Esophagus muscularis mucosa (tissue), 4 donors: Measurements from ENCODE around the gene ADAMTS17. TPM values are rescaled to one million over a fixed set of nuclear protein-coding genes. Genes with fewer than 3 reads are reported as not detected.

Source experiments
- DNase-seq: peaks from one replicate; pipeline ENCODE4 v3.0.0-alpha.2; 2017; ENCODE audit errors: extremely low spot score
- H3K27ac ChIP-seq, 4 donors: fragments of 200-600 bp; sonication (generic); replicated peaks in 1 of 4; 1 replicate in 3 of 4; 2 replicates in 1 of 4; pipeline ENCODE4 v1.5.1; 2016 to 2019; ENCODE audit warnings: mild to moderate bottlenecking in 1 of 4
- H3K27me3 ChIP-seq, 4 donors: fragments of 200-600 bp; sonication (generic); one replicate each; pipeline versions ENCODE4 v1.5.1 to v1.6.0; 2016 to 2019
- H3K36me3 ChIP-seq, 4 donors: fragments of 200-600 bp; sonication (generic); one replicate each; pipeline ENCODE4 v1.5.1; 2016 to 2019
- H3K4me1 ChIP-seq, 4 donors: fragments of 200-600 bp; sonication (generic); one replicate each; pipeline ENCODE4 v1.5.1; 2016 to 2019
- H3K4me3 ChIP-seq, 4 donors: fragments of 200-600 bp; sonication (generic); 1 replicate in 2 of 4; 2 replicates in 2 of 4; pipeline ENCODE4 v1.5.1; 2016 to 2019; ENCODE audit warnings: mild to moderate bottlenecking in 4 of 4, moderate library complexity in 1 of 4
- H3K9me3 ChIP-seq, 4 donors: fragments of 200-600 bp; sonication (generic); 1 replicate in 3 of 4; 2 replicates in 1 of 4; pipeline ENCODE4 v1.5.1; 2016 to 2019
- EP300 ChIP-seq: sonication (generic); formaldehyde crosslinking; IDR thresholded peaks from one replicate; pipeline ENCODE4 v1.6.1; 2017; ENCODE audit warnings: antibody characterized with exemption
- POLR2A ChIP-seq: fragments of 450-650 bp; IDR thresholded peaks from one replicate; pipeline ENCODE4 v1.6.1; 2017; ENCODE audit warnings: antibody characterized with exemption, moderate library complexity, mild to moderate bottlenecking, low read depth
- POLR2AphosphoS5 ChIP-seq, 2 donors: sonication (generic); formaldehyde crosslinking; IDR thresholded peaks; one replicate each; pipeline ENCODE4 v1.6.1; 2017; ENCODE audit warnings: antibody characterized with exemption in 2 of 2
- WGBS: methylation state at CpG from one replicate; pipeline ENCODE4 v1.1.5; 2018; 5-methylcytosine and 5-hydroxymethylcytosine counted together
- intact Hi-C: fragments of 100-400 bp; cut with DNase I; formaldehyde crosslinking; loops from one replicate; pipeline ENCODE4 v1.15.1; 2023
- total RNA-seq, 4 donors: library from RNA; depleted of rRNA; stranded (reverse); fragments of >200 nt; gene quantifications; one replicate each; pipeline versions ENCODE4 v1.1.0 to v1.2.1, GENCODE V29; 2016
- TF ChIP-seq, protein P1 (sequence below), 3 experiments: fragments of 200-600 bp in 2 of 3; fragments of 450-650 bp in 1 of 3; sonication (generic) in 2 of 3; IDR thresholded peaks; one replicate each; pipeline ENCODE4 v1.5.1; 2017 to 2019; ENCODE audit warnings: antibody characterized with exemption in 3 of 3, mild to moderate bottlenecking in 2 of 3, moderate library complexity in 1 of 3

The ADAMTS17 gene
- total RNA-seq, 4 donors from 2014 or later, result 5.3 to 12.0 (median 6.6) TPM

GRCh38 chr15:99974246-99974645 is 367.5 kb downstream of the ADAMTS17 start:
- no peaks in the 10 kb centered on the region for H3K27me3 ChIP-seq
- TF ChIP-seq, protein P1, sequence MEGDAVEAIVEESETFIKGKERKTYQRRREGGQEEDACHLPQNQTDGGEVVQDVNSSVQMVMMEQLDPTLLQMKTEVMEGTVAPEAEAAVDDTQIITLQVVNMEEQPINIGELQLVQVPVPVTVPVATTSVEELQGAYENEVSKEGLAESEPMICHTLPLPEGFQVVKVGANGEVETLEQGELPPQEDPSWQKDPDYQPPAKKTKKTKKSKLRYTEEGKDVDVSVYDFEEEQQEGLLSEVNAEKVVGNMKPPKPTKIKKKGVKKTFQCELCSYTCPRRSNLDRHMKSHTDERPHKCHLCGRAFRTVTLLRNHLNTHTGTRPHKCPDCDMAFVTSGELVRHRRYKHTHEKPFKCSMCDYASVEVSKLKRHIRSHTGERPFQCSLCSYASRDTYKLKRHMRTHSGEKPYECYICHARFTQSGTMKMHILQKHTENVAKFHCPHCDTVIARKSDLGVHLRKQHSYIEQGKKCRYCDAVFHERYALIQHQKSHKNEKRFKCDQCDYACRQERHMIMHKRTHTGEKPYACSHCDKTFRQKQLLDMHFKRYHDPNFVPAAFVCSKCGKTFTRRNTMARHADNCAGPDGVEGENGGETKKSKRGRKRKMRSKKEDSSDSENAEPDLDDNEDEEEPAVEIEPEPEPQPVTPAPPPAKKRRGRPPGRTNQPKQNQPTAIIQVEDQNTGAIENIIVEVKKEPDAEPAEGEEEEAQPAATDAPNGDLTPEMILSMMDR (IDR thresholded peaks at IDR 0.05), result no peak
- TF ChIP-seq EP300 (no peak), POLR2AphosphoS5 (IDR thresholded peaks at IDR 0.05) (no peak), POLR2A (no peak)
- intact Hi-C loops, result no loop called here
- H3K4me1 ChIP-seq, result no peaks in the 10 kb centered on the region
- peaks cover 0 to 16% (median 0%) of the 10 kb centered on the region in 4 donors for H3K36me3 ChIP-seq
- H3K27ac ChIP-seq, result no peak overlapping the region
- 96% methylated on average over 13 of the region's 17 CpGs for WGBS
- DNase-seq, result no peak
- no peaks in the 10 kb centered on the region for H3K9me3 ChIP-seq
- H3K4me3 ChIP-seq, result no peak overlapping the region

DNA sequence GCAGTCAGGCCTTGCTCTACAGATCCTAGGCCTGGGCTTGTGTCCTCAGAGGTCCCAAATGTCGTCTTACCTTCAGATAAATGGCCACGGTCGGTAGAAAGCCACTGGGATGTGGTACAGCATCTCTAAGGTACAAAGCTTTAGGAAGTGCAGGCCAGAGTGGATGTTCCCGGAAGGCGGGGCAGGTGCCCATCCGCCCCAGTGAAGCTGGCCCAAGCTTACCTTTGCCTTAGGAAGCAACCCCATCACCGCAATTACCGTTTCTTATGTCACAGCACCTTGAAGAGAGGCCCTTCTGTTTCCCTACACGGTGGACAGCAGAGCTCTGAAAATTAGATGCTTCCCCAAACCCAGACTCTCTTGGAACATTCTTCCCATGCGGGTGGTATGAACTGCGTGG is 368.4 kb downstream of the ADAMTS17 start:
- H3K27ac ChIP-seq, result no peak overlapping the region
- peaks cover 0 to 16% (median 0%) of the 10 kb centered on the region in 4 donors for H3K36me3 ChIP-seq
- no peak for DNase-seq
- intact Hi-C loops, result no loop called here
- no peaks in the 10 kb centered on the region for H3K27me3 ChIP-seq
- no peak overlapping the region for H3K4me3 ChIP-seq
- H3K4me1 ChIP-seq, result no peaks in the 10 kb centered on the region
- whole genome bisulfite sequencing, result 96% methylated on average over 9 of the region's 11 CpGs
- TF ChIP-seq POLR2AphosphoS5 (IDR thresholded peaks at IDR 0.05) (no peak), POLR2A (no peak), EP300 (no peak)
- TF ChIP-seq, protein P1 (IDR thresholded peaks at IDR 0.05), result no peak
- H3K9me3 ChIP-seq, result no peaks in the 10 kb centered on the region

DNA sequence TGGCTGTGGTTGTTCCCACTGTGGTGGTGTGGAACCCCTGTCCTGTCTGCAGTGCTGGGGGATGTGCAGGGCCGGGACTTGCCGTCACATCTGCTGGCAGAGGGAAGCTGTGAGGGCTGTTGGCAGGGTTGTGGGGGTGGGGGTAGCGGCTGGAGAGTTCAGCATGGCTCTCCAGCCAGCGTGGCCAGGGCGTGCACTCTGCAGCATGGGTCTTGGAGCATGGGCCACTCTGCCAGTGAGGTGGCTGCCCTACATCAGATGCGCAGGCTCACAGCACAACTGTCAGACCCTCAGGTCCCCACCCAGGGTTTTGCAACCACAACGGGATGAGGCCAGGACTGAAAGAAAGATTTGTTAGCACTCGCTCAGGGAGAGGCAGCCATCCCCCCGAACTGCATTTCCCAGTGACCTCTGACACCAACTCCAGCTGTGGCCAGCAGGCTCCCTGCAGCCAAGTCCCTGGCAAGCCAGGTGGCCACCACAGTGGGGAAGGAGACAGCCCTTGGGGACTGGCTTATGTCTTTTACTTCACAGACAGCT is 370.8 kb downstream of the ADAMTS17 start:
- Histone ChIP-seq H3K4me3 (no peak overlapping the region), H3K27ac (no peak overlapping the region), H3K27me3 (no peaks in the 10 kb centered on the region), H3K9me3 (no peaks in the 10 kb centered on the region), H3K4me1 (no peaks in the 10 kb centered on the region), H3K36me3 (peaks cover 0 to 16% (median 0%) of the 10 kb centered on the region in 4 donors)
- DNase-seq, result no peak
- WGBS, result no CpG with 5 or more reads among the region's 9 CpGs
- TF ChIP-seq POLR2AphosphoS5 (IDR thresholded peaks at IDR 0.05), result no peak
- TF ChIP-seq POLR2A, result no peak
- TF ChIP-seq, protein P1 (IDR thresholded peaks at IDR 0.05), result no peak
- no peak for TF ChIP-seq EP300
- intact Hi-C loops, result no loop called here

GRCh38 chr15:99969261-99969920 is 372.4 kb downstream of the ADAMTS17 start:
- Histone ChIP-seq H3K4me1 (no peaks in the 10 kb centered on the region), H3K9me3 (no peaks in the 10 kb centered on the region), H3K27me3 (no peaks in the 10 kb centered on the region), H3K4me3 (no peak overlapping the region), H3K36me3 (peaks cover 0 to 15% (median 0%) of the 10 kb centered on the region in 4 donors), H3K27ac (no peak overlapping the region)
- WGBS, result 96% methylated on average over 8 of the region's 8 CpGs
- TF ChIP-seq, protein P1 (IDR thresholded peaks at IDR 0.05), result no peak
- TF ChIP-seq POLR2AphosphoS5 (IDR thresholded peaks at IDR 0.05), result no peak
- intact Hi-C loops, result no loop called here
- no peak for DNase-seq
